Measurements from ENCODE around the gene RAB17.

The RAB17 gene

DNA sequence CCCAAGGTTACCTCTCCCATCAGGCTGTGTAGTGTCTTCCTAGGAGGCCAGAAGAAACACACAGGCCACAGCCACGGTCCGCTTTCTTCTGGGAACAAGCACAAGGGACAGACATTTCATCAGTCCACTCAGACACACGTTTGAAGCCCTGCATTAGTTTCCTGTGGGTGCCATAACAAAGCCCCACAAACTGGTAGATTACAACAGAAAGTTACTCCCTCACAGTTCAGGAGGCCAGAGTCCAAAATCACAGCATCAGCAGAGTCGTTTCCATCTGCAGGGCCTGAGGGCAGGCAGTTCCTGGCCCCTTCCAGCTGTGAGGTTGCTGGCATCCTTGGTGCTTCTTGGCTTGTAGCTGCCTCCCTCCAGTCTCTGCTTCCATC lies 32.9 kb downstream of the RAB17 start:
- no peak for DNase-seq

DNA sequence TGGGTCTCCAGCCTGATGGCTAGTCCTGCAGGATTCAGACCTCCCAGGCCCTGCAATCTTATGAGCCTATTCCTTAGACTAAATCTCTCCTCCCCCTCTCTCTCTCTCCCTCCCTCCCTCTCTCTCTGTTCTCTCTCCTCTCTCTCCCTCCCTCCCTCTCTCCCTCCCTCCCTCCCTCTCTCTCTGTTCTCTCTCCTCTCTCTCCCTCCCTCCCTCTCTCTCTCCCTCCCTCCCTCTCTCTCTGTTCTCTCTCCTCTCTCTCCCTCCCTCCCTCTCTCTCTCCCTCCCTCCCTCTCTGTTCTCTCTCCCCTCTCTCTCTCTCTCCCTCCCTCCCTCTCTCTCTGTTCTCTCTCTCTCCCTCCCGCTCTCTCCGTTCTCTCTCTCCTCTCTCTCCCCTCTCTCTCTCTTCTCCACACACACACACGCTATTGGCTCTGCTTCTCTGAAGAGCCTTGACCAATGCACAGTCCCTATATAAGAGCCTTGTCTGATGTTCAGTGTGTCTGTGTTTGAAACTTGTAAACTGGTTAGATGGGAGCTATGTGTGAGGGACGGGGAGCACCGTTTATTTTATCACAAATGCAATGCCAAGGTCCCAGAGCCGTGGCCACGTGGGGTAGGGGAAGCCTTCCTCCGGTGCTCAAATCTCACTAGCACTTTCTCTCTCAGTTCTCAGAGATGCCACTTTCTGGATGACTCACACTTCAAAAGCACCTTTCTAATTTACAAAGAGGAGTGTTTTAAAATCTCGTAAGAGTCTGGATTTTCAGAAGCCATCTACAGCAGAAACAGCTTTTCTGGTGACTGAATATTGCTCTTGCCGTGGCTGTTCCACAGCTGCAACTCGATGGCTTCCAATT lies 33.5 kb downstream of the RAB17 start:
- no peak for DNase-seq

DNA sequence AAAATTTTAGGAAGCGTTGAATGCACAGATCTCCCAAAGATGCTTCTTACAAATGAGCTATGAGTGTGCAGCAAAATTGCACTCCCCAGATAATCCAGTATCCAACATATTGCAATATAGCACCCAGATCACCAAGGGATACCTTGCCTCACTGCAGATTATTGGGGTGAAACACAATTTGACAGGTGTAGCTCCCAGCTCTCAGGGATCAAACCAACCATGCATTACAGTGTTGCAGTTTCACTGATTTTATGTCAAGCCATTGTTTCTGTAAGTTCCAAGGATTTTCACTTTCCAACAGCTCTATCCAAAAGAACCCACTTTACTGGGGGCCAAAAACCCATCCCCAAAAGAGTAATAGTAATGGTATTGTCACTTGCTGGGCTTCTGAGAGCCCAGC lies 35.0 kb downstream of the RAB17 start:
- no peak for DNase-seq

DNA sequence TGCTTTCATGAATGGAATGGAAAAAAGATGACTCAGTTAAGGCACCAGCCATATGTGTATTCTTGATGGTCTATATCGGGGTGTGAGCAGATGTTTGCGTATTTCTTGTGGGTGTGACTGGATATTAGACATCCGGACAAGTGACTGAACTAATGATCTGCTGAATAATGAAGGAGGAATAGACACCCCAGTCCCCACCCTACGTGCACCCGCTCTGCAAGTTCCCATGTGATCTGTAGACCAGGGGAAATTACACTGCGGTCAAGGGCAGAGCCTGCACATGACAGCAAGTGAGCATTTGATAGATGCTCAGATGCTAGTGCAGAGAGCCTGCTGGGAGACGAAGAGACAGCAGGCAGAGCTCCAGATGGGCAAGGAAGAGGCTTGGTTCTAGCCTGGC lies 36.6 kb downstream of the RAB17 start:
- no peak for DNase-seq

DNA sequence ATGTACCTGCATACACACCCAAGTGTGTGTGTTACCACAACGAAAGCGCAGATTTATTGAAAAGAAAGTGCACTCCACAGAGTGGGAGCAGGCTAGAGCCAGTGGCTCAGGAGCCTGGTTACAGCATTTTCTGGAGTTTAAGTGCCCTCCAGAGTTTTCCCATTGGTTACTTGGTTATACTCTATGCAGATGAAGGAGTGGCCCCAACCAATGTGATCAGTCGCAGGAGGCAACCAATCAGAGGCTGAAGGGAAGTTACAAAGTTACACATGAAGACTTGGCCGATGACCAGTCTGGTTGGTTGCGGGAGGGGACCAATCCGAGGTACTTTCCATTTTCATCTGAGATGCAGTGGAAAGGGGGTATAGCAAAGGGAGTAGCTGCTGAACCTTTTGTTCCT lies 37.6 kb downstream of the RAB17 start:
- no peak for DNase-seq

DNA sequence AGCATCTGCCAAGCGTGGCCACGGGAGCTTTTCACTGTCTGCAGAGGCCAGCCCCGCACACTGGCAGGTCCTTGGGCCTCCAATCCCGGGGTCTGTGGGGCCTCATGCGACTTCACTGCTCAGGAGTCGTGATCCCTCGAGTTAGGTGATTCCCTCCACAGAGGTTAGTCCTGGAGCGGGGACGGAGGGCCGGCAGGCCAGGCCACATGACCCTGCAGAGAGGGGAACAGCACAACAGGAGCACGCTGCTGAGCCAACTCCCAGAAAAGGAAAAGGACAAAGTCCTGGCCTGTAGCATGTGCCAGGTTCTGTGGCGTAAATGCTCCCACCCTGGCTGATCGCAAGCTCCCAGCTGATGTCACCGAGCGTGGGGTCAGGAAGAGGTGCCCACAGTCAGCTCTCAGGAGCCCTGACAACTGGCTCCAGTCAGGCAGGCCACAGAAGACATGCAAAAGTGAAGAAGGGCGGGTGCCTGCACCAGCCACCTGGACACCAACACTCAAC lies 39.4 kb downstream of the RAB17 start:
- DNase-seq, result no peak

DNA sequence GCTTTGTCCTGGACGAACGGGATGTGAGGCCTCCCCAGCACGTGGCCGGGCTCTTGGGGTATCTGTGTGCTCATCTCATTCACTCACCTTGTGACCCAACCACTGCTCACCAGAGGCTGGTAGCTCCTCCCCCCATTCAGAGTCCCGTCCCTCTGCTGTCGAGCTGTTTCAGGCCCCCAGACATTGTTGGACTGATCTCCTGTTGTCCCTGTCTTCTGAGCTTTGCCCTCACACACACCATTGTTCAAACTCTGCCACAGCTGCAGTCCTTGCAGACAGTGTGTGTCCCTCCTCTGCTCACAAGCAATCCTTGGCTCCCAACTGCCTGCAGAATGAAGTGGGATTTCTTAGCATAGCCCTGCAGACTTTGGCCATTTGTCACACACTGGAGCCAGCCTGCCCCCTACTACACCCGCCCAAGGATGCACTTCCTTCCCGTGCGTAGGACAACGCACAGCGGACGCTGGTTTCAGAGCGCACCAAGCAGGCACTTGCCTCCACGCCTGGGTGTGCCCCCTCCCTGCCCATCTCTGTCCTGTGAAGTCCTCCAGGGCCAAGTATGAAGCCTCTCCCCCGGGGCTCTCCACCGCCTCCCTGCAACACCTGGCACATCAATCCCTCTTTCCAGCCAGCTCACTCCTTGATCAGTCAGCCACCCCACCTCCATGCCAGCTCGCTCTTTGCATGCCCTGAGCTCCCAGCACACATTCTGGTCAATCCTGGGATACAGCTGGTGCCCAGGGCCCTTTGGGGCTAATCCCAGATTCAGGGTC lies 40.7 kb downstream of the RAB17 start:
- no peak for DNase-seq

DNA sequence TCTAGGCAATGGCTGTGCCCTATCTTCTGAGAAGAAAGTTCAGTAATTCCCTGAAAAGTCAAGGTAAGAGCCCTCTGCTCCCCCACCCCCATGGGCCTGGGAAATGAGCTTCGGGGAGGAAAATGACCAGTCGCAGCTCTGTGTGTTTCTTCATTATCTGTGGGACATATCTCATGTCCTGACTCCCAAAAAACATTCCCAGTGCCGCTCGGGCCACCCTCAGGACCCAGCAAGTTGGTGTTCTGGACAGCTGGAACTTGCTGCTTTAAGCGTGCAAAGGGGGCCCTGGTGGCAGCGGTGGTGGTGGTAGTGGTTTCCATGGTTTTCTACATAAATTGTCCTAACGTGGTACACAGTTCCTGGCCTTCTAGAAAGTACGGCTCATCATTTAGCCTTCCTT lies 41.3 kb downstream of the RAB17 start:
- no peak for DNase-seq

DNA sequence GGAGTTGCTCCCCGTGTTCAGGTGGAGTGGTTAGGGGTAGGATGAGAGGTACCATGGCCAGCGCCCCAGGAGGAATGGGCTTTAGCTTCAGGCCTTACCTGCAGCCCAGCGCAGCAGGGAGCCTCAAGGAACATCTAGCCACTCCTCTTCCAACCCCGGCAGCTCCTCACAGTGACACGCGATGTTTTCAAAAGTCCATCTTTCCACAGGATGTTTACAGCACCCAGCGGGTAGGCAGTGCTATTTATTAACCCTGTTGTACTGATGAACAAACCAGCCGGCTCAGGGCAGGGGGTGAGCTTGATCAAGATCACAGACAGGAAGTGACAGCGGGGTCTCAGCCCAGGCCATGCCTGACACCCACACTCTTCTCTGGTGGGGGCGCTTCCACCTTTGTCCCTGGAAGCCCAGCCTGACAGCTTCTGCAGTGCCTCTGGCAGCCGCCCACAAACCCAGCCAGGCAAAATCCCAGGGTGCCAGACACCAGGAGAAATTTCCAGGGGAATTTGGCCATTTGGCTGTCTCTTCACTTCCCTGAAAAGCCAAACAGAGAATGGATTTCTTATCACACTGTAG lies 42.6 kb downstream of the RAB17 start:
- no peak for DNase-seq

DNA sequence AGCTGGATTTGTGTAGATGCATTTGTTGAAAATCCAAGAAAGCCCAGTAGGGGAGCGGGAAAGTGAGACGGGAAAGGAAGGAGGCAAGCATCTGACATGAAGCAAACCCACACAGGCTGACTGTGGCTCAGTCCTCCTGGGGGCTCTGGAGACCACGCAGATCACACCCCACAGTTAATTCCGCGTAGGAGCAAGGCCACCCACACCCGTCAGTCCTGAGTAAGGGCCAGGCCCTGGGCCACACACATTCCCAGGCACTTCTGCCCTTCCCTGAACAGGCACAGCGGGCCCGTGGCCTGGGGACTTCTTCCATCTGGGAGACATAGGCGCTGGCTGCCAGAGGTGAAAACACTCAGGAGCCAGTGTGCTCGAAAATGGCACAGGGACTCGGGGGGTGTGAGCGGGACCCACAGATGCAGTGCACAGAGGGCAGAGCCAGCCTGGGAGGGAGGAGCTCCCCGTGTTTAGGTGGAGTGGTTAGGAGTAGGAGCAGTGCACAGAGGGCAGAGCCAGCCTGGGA lies 43.6 kb downstream of the RAB17 start:
- no peak for DNase-seq

DNA sequence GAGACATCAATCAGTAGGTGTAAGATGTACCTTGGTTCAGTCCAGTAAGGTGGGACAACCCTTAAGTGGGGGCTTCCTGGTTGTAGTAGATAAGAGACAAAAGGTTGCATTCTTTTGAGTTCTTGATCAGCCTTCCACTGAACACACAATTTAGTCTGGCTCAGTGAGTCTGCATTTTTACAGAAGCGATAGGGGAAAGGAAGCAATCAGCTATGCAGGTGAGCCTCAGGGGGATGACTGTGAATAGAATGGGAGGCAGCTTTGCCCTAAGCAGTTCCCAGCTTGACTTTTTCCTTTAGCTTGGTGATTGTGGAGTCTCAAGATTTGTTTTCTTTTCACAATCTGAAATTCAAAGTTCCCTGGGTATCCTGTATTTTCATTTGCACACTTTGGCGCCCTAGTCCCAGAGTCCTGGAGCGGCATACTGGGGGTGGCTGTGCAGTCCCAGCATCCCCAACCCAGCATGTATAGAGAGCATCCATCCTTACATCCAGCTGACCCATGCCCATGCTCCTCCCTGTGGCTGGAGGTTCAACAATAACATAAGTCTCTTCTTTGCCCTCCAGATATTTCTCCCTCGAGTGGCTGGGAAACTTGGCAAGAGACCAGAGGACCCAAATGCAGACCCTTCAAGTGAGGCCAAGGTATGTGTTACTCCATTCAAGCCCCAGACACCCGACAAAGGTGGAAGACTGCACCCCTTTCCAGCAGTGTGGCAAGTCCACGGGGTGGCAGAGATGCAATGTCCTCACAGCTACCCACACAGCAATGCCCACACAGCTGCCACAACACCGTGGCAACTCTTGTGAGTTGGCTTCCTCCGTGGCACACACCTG lies 44.3 kb downstream of the RAB17 start:
- no peak for DNase-seq

DNA sequence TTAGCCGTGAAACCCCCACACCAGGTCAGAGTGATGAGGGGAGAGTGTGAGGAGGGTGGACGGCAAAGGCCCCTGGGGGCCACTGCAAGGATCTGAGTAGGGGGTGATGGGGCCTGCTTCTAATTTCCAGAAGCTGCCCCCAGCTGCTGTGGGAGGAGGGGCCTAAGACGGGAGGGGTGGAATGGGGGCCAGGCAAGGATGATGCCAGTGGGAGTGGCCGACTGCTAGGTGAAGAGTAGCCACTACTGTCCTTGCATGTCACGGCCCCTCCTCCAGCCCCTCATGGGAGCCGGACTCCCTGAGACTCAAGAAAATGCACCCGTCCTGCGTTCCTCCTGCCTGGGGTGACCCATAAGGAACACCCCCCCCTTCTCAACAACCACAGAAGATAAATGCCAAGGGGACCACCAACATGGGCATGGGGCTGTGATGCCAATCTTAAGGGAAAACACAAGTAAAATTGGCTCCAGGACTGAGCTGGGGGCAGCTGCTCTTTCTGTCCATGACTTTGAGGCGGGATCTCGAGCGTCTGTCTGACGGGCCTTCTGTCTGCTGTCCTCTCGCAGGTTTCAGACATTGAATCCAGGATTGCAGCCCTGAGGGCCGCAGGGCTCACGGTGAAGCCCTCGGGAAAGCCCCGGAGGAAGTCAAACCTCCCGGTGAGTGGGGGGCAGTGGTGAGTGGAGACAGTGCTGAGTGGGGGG lies 48.4 kb downstream of the RAB17 start:
- DNase-seq, result no peak

DNA sequence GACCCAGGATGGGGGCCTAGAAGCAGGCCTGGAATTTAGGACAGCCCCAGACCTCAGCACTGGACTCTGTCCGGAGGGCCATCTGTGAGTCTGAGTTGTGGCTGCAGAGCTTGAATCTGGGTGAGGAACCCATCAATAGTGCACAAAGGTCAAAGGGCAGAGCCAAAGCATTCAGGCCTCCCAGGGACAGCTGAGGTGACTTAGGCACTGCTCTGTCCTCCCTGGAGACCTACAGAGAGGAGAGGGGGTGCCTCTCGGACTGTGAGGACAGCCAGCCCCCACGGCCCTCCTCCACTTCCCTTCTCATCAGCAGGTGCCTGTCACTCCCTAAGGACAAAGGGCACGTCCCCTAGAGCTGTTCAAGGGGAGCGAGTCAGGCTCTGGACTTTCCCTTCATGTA lies 49.3 kb downstream of the RAB17 start:
- no peak for DNase-seq

DNA sequence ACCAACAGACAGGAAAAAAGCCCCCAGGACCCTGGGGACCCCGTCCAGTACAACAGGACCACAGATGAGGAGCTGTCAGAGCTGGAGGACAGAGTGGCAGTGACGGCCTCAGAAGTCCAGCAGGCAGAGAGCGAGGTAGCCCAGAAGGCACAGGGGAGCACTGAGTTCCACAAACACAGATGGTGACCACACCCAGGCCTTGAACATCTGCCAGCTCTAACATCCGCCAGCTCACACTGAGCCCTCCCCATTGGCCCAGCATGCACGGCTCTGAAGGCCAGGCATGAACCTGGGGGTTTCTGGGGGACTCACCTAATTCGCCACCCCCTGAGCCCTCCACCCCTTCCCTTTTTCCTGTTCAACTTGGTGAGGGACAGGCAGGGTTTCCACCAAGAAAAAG lies 49.7 kb downstream of the RAB17 start:
- DNase-seq, result no peak

DNA sequence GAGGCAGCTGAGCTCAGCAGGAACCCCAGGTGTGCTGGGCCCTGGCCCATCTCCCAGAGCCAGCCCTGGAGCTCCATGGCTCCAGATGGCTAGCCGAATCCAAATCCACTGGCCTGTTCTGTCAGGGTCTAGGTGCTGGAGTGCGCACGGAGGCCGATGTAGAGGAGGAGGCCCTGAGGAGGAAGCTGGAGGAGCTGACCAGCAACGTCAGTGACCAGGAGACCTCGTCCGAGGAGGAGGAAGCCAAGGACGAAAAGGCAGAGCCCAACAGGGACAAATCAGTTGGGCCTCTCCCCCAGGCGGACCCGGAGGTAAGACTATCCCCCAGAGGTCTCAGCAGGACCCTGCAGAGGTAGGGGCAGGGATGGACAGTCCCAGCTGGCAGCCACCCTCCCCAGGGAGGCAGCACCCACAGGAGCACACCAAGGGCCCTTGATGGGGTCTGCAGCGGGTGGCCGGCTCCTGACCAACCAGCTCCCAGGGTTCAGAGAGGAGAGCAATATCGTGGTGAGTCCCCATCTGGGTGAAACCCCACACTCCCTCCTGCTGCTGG lies 50.2 kb downstream of the RAB17 start:
- DNase-seq, result no peak

DNA sequence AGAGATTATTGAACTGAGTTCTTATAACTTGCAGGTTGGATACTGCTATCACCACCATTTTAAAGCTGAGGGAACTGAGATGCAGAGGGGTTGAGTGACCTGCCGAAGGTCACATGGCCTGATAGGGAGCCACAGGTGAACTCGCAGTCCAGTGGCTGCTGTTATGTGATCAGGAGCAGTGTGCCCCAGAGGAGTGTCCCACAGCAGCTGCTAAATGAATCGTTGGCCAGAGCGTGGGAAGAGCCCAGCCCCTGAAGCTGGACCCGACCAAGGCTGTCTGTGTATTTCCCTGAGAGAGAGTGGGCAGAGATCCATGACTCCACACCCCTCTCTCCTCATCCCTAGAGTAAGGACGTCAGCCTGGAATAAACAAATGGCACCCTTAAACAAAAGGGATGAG lies 50.9 kb downstream of the RAB17 start:
- DNase-seq, result no peak

DNA sequence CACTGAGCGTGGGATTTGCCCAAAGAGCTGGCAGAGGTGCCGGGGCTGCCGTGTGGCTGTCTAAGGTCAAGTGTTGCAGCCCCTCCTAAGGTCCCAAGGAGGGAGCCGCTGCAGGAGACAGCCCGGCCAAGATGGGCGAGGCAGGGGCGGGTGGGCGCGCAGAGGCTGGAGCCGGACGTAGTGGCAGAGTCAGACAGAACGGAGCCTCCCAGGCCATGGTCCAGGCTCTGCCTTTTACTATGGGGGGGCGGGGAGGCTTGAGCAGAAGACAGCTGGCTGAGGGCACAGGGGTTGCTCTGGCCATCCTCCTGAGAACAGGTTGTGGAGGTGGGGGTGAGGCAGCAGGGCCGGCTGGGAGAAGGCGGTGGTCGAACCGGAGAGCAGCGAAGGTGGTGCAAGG lies 51.6 kb downstream of the RAB17 start:
- no peak for DNase-seq

DNA sequence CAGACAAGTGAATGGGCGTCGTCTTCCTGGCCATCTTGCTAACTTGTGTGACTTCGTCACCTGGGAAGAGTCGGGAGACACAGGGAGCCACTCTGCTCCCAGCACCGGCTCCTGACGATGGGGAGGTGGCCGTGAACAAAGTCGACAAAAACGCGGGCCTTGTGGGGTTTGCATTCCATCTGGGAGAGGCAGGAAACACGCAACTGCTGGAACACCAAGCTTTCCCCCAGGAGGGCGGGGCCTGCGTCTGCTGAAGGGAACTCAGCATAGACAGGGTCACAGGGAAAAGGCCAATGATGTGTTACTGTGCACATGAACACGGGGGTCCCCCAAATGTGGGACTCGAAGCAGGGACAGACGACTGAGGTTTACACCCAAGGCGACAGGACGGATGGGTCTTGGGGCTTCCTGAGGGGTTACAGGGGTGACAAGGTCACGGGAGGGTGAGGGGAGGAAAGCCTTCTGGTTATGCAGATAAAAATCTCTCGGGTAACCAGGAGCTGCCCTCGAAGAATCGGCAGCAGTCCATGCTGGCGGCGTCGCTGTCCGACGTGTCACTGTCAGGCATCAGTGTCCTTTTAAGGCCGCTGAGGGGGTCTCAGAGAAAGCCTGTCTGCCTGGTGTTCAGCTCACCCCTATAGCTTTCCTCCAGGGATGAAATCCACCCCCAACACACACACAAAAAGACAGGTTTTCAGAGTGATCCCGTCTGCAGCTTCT lies 52.4 kb downstream of the RAB17 start:
- no peak for DNase-seq

DNA sequence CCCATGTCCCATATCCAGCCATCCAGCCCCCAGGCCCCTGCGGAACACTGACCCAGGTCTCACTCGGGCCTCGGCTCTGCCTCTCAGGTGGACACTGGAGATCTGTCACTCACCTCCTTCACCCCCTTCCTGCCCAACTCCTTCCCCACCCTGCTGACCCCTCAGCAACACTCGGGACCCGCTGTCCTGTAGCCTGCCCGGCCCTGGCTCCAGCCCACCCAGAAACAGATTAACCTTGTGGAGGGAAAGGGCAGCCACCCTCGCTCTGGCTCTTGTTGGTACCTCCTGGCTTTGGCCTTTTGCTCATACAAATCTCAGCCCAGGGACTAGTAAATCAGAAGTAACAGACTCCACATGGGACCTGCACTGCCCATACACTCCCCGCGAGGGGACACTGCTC lies 53.9 kb downstream of the RAB17 start:
- DNase-seq, result no peak

DNA sequence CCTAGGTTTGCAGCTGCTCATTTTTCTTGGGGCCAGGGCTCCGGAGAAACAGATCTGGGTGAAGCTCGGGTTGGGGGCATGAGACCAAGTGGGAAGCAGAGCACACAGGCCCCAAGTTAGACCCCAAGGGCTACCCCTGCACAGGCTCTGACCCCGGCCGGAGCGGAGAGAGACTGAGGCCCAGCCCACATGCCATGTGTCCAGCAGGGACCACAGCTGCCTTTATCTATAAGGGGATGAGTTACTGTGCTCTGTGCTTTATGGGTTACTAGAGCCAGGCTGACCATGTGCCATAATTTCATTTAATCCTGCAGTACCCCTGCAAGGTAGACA lies 54.5 kb downstream of the RAB17 start:
- no peak for DNase-seq

DNA sequence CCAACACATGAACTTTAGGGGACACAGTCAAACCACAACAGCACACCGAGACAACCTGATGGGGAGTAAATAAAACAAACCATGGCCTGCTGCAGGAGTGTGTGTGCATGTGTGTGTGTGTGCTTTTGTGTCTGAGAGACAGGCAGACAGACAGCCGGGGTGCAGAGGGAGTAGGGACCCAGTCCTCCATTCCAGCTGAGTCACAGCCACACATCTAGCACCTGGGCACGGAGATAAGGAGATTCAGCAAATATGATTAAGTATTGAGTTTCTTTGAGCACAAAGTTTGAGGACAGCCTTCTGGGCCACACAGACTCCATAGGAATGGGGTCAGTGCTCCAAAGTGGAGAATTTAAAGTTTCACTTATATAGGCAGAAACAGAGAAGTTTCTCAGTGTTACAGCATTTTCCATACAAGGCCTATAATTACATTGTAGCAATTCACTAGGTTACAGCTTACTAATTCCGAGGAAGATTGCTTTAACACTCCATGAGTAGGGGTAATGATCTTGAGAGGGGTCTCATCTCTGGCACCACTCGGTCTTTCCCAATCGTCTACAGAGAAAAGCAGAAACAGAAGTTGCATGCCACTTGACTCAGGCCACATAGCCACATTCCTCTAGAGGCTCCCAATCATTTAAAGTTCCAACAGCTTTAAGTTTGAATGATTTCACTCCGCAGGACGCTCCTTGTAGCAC lies 55.0 kb downstream of the RAB17 start:
- no peak for DNase-seq
